ENCODE measurements around the gene AHDC1.

AHDC1 gene

GRCh38 chr1:27520651-27521050 is 83.3 kb downstream of the AHDC1 start:
- DNase-seq (ENCODE audit: insufficient read length, low spot score) (no peak), FAIRE-seq (no peak)
- no peak for TF ChIP-seq CTCF (IDR thresholded peaks at IDR 0.05; ENCODE audit: insufficient read depth, missing control alignments)

GRCh38 chr1:27519331-27520258 is 84.3 kb downstream of the AHDC1 start:
- no peak for TF ChIP-seq CTCF (IDR thresholded peaks at IDR 0.05; ENCODE audit: insufficient read depth, missing control alignments)
- FAIRE-seq (no peak), DNase-seq (ENCODE audit: insufficient read length, low spot score) (no peak)

- no peak for TF ChIP-seq CTCF (IDR thresholded peaks at IDR 0.05; ENCODE audit: insufficient read depth, missing control alignments)
- FAIRE-seq (no peak), DNase-seq (ENCODE audit: insufficient read length, low spot score) (no peak)
These were observed 85.1 kb downstream of the AHDC1 start for GRCh38 chr1:27518808-27519207.

GRCh38 chr1:27517907-27518718 is 85.8 kb downstream of the AHDC1 start:
- DNase-seq (ENCODE audit: insufficient read length, low spot score) (no peak), FAIRE-seq (no peak)
- TF ChIP-seq CTCF (IDR thresholded peaks at IDR 0.05; ENCODE audit: insufficient read depth, missing control alignments) = no peak

- no peak for TF ChIP-seq CTCF (IDR thresholded peaks at IDR 0.05; ENCODE audit: insufficient read depth, missing control alignments)
- no peak for DNase-seq (ENCODE audit: insufficient read length, low spot score)
- no peak for FAIRE-seq
These were observed 86.6 kb downstream of the AHDC1 start for GRCh38 chr1:27517301-27517700.

GRCh38 chr1:27515626-27516025 is 88.3 kb downstream of the AHDC1 start:
- DNase-seq (ENCODE audit: insufficient read length, low spot score) (no peak), FAIRE-seq (no peak)
- no peak for TF ChIP-seq CTCF (IDR thresholded peaks at IDR 0.05; ENCODE audit: insufficient read depth, missing control alignments)
